HG02943 (cell line): ENCODE results near the gene NCOA4.
"Not testable (repeated sequence)": the region's sequence is repeated elsewhere in the genome, so short reads cannot be mapped to it uniquely, and the experiment has no call there.

Experiments
- ATAC-seq: cut with Tn5 transposase; IDR thresholded peaks from one replicate; pipeline ENCODE4 v1.9.1; 2021; ENCODE audit warnings: mild to moderate bottlenecking, low read depth, moderate library complexity; ENCODE audit not compliant: unreplicated experiment

The NCOA4 gene

DNA sequence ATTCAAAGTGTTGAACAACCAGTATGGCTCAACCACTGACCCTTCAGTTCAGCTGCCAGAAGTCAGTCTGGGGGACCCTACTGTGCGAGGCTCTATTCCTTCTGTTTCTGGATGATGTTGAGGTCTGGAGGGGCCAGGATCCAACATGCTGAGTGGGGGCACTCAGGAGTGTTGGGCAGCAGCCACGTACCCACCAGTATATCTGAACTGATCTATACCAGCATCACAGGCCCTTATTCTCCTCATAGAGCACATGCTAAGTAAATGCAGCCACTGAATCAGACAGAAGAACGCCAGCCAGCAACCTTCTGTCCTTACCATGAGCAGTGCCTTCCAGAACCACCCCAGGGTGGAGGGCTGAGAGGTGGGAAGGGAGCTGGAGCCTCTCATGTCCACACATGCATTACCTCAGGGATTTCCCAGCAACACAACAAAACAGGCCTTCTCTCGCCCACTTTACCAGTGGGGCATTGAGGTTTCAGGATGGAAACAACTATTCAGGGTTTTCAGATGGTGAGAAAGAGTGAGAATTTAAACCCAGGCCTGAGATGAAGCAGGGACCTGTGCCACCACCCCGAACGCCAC, 22.5 kb upstream of the NCOA4 start:
- no peak for ATAC-seq

DNA sequence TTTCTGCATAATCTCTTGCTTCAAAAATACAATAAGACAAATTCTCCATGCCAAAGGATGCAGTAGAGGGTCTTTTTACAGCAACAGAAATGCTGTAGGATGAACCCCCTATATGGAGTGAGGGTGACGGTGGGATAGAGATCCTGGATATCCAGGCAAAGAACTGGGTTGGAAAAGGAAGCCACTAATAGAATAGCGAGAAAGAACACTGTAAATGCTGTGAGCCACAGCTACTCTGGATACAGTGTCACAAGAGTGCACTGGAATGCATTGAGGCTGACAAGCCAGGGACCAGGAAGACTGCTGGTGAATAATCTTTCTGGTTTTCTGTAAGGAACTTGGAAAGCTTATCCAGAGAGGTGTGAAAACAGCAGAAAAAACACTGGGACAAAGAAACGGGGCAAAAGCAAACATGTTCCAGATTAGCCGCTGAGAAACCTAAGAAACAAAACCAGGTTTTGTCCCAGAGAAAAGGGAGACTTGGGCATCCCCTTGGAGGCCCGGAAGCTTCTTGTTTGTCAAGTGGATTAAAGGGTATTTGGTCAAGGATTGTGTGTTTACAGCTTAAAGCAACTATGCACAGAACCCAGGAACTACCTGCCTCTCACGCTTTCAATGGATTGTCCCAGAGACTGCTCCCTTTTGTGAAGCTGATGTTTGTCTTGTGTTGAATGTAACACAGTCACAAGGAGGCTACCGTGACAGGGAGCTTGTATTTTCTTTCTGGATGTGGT, 21.8 kb upstream of the NCOA4 start:
- ATAC-seq = no peak

DNA sequence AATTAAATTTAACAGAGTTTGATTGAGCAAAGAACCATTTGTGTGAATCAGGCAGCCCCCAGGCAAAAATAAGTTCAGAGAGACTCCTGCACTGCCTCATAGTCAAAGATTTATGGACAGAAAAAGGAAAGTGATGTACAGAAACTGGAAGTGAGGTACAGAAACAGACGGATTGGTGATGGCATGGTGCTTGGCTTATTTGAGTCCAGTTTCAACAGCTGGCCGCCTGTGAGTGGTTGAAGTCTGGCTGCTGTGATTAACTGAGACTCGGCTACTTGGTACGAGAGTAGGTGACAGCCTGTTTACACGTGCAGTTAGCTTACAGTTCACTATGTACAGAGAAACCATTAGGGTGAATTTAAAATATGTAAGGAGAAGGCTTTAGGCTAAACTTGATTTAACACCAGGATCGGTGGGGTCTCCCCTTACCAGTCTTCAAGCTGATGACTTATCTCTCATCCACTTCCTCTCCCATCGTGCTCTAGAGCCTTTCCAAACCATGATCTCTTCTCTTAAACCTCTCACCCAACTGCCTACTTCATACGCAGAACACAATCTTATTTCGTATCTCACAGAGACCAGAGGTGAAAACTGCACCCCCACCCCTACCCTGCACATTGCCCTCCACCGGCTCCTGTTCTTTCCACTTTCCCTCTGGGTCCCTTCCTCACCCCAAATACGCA, 20.7 kb upstream of the NCOA4 start:
- ATAC-seq = no peak

DNA sequence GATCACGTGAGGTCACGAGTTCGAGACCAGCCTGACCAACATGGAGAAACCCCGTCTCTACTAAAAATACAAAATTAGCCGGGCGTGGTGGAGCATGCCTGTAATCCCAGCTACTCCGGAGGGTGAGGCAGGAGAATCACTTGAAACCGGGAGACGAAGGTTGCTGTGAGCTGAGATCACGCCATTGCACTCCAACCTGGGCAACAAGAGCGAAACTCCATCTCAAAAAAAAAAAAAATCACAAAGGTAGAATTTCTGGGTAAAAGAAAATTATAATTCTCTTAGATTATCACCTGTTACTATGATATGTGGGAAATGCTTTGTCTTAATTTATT, 19.0 kb upstream of the NCOA4 start:
- not testable (repeated sequence) for ATAC-seq

DNA sequence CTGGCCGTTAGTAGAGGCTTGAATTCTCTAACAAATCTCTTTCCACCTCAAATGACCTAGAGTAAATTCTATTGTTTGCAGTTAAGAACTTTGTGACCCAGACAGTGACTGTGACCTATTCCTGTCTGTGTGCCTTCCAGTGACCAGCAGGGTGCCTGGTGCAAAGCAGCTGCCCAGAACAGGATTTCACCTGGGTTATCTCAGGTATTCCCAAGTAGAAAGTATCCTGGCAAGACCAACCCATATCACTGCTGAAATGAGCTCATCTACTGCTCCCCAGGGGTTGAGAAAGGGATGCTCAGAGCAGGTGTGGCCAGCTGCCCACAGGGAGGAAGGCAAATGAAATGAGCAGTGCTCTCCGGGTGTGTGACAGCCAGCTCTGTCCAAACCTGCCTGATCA, 17.7 kb upstream of the NCOA4 start:
- ATAC-seq = no peak

DNA sequence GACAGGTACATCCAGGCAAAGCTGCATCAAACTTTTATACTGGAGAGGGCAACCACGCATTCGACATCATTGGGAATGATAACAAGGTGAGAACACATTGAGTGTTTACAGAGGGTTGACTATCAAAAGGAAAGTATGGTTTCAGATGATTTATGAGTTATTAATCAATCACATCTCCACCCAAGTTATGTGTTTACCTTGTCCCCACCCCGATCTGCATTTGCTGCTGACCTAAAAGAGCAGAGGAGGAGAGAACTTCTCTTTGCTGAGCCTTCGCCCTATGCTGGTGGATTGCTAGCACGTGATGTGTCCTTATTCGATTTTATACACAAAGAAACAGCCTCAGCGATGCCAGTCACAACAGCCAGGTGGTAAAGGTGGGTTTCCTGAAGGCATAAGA, 15.8 kb upstream of the NCOA4 start, which contains the start of gene MSMB:
Gene MSMB (minus strand): TSS at position 9 of the 400 bp plus-strand sequence. CDS start 32 bp downstream, outside the sequence.
- no peak for ATAC-seq

DNA sequence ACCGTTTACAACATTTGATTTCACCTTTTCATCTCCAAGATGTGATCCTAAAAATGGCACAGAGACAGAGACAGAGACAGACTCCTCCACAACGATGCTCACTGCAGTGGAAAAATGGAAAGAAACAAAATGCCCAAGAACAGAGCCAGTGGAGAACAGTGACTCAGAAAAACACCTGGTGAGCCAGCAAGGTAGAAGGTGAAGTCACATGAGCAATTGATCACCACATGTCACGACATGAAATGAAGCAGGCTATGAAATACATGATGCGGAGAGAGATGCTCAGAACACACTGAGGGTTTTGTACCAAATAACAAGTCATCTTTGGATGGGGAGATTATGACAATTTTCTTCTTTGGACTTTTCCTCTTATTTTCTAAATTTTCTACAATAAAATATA, 12.1 kb upstream of the NCOA4 start:
- ATAC-seq = no peak

DNA sequence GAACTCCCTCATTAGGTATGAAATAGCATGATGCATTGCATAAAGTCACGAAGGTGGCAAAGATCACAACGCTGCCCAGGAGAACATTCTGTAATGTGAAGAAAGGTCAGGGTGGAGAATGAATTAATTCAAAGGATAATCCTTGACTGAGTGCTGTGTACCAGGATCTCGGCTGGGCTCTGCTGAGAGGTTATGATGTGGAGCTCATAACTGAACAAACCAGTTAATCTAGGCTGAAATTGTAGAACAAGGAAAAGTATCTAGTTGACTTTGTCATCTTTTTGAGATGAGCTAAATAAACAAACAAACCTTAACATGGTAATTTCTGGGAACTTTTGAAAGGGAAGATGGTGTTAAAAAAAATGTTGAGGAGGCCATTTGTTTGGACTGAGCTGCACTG, 9.6 kb upstream of the NCOA4 start:
- ATAC-seq = no peak

DNA sequence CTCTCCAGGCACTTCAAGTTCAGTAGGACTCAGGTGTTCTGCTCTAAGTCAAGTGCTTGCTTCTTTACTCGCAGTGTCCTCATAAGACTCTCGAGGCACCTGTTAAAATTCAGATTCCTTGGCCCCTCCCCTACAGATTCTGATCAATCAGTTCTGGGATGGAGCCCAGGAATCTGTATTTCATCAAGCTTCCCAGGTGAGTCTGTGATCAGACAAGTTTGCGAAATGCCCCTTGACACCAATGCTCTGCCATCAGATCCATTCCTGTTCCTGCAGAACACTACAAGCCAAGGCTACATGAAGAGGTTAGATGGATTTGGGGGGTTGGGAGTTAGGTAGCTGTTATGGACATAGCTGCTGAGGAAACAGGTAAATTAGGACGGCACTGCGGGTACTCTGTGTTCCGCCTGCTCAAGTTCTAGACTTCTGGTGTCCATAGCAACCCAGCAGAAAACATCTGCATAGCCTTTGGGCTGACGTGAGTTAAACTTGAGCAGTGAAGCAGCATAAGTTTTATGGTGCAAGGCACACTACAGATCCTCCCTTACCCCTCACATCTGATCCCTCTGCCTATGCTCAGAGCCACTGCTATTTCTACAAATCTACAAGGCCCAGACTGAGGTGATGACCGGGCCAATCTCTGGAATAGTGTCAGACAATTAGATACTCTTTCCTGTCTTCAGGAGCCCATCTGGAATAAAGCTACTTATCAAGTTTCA, 6.8 kb upstream of the NCOA4 start:
- ATAC-seq = no peak

DNA sequence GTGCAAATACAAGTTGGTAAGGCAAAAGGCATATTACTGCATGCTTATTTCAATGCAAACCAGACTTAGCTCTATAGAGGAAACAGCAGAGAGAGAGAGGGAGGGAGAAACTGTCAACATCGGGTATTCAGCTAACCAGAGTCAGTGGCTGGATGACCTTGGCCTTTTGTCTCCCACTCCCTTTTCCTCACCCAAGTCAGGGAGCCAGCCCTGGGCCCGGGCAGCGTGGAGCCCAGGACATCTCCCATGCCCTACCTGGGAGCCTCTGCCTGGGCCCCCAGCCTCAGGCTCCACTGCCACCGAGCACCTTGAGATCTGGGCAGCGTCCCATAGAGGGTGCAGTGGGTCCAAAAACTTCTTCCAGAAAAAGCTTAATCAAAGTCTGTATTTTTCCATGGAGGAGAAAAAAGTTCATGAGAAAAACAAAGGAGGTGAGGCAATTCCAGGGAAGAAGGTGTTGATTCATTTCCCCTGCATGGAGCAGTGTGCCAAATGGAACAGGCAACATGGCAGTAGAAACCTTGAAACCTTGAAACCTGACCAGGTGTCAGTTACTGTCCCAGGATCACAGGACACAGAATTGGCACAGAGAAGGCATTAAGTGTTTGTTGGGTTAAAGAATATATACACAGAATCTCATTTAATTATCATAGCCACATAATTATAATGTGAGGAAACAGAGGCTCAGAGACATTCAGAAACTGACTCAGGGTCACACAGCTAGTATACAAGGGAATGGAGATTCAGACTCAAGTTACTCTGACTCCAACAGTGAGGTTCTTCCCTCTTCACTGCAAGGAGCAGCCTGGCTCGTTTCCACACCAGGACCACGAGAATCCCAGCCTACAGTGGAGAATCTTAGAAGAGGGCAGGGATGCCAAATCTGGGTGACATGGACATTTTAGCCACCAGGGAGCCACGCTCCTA, 5.8 kb upstream of the NCOA4 start:
- ATAC-seq = no peak

DNA sequence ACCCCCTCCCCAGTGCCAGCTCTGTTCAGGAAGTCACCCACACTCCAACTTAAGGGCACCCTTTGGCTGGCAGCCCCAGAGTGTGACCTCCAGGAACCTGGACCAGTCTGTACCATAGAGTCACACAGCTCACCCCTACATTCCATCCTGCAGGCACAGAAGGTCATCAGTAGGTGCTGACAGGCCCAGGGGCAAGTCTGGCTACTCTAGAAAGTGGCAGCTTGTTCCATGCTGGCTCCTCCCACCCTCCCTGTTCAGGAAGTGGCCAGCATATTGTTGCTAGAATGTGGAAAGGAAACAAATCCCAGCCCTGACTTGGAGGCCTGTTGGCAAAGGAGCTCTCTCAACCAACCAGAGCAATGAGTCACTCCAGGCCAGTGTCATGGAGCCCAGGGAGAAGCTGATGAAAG, 3.2 kb upstream of the NCOA4 start:
- ATAC-seq = no peak

DNA sequence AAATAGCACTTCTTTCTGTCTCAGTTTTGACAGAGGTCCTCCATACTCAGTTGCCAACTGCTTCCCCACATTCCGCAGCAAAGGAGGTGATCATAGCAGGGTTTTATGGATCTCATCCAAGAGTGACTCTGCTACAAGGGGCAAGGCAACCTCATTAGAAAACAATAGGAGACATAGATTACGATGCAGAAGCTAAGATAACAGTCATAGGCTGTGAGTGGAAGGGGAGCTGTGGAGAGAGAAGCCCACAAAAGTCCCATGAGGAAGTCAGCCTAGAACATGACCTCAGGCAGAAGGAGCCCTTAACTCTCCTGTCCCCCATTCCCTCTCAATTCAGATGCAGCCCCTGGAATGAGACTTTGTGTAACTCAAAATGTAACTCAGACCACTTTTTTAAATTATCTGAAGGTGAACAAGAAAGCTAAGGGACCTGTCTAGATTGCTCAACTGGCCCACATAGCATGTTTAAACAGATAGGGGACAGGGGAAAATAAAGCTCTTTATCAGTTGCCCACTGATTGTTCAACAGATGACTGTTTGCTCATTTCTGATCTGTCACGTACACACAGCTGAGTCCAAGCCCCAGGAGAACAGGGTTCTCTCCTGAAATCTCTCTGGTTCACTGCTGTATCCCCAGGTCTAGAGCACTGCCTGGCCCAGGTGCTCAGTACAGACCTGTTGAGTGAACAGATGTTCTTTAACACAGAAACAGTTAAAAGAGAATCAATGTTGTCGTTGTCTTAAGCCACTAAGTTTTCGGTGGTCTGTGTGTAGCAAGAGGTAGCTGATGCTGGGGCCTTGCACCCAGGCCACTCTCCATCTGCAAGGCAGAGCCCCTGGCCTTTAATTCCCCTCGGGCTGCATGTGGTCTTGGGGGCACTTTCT, 1.5 kb upstream of the NCOA4 start:
- no peak for ATAC-seq

DNA sequence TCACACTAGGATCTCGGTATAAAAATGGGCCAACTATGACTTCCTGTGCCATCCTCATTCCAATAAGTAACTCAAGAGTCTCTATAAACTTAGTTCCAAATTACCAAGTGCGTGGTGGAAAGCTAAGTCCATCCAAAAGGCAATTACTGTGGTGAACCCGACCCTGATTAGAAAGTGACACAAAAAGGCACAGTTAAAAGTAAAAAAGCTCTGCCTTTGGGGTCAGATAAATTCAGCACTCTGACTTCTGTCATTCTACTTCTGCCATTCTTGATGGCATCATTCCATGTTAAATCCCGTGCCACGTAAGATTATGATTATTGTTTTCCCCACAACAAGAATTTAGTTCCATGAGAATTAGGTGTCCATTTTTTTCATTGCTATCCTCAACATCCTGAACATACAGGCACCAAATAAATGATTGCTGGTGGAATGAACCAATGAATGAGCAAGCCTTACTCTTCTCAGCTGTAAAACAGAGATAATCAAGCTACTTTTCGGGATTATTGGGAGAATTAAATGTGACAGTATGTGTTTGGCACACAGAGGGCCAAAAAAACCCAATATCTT, 877 bp downstream of the NCOA4 start:
- ATAC-seq = no peak

DNA sequence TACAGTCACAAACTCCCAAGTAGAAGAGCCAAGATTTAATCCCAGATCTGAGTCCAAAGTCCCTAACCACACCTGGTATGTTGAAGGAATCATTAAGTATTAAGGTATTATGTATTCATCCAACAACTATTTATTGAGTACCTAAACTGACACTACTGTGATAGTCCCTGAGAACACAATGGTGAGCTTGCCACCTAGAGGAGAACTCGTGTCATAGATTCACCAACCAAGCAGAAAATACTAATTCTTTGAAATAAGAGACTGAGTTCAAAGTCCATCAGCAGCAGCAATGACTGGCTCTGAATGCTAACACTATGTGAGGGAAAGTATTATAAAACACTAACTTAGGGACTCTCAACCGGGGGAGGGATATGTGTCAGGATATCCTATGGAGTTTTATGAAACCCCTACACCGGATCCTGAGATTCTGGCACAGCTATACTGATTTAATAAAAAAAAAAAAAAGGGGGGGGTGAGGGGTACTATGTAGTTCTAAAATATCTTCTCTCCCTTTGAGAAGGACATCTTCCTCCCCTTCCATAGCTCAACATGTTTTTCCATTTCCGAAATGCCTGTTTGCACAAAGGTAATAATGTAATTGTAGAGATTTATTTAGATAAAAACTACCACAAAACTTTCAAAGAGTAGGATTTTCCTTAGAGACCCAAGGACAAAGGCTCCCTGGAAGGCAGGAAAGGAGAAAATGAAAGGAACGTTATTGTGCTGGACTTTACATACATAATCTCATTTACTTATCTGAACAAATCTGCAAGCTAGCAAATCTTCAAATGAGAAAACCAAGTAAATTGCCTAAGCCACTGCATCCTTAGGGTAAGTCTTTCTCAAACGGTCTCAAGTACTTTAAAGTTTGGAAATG, 1.6 kb downstream of the NCOA4 start:
- no peak for ATAC-seq

DNA sequence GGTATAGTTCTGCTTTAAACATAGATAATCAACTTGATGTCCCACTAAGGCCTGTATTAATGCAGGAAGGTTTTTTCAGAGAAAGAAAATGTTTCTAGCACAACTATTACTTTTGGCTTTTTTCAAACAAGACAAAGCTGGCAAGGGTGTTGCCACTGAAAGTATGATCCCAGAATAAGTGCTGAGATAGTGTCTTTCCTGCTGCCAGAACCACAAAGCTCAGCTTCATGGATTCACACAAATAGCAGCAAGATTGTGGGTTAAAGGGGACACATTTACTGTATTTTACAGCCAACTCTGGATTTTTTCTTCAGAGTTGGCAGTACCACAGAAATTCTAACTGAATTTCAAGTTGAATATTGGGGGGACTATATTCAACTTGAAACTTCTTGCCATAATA, 4.3 kb downstream of the NCOA4 start:
- ATAC-seq = no peak

DNA sequence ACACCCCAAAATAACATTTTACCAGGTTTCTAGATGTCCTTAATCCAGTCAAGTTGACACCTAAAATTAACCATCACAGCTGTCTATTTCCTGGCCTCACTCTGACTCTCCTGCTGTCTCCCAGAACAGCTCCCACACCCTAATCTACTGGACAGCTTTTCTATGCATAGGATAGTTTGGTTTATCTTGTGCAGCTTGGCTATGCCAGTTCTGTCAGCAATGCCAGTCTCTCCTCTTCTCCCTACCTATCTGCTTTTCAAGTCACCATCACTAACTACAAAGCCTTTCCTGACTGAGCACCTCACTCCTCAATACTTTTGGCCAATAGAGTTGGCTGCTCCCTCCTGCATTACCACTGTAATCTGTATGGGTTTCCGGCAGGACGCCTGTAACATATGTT, 5.0 kb downstream of the NCOA4 start:
- no peak for ATAC-seq

DNA sequence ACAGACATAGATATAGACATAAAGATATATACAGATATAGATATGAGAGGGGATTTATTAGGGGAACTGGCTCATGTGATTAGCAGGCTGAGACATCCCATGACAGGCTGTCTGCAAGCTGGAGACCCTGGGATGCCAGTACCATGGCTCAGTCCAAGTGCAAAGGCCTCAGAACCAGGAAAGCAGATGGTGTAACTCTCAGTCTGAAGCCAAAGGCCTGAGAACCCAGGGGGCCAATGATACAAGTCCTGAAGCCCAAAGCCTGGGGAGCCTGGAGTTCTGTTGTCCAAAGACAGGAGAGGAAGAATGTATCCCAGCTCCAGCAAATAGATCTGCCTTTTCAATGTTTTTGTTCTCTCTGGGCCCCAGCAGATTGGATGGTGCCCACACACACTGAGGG, 5.5 kb downstream of the NCOA4 start:
- no peak for ATAC-seq
